DMS53 treated with DMSO at 0.1 percent for 48 hours (cell line): Measurements from ENCODE around the gene PCDHA1.
A peak's percentile ranks its signal among the peaks of the same experiment; 100 is the strongest.
"Not testable (repeated sequence)": the region's sequence is repeated elsewhere in the genome, so short reads cannot be mapped to it uniquely, and the experiment has no call there.

Experiments used
- DNase-seq: peaks from one replicate; lab custom pipeline; 2025; ENCODE audit not compliant: unreplicated experiment; lab: John Stamatoyannopoulos, UW

The PCDHA1 gene

GRCh38 chr5:140808241-140808888 is 22.4 kb downstream of the PCDHA1 start:
- DNase-seq, result not testable (repeated sequence)

- DNase-seq, result no peak
Measured at GRCh38 chr5:140808889-140809291, 22.9 kb downstream of the PCDHA1 start.

GRCh38 chr5:140821375-140822280 is 35.7 kb downstream of the PCDHA1 start, which contains the start of gene PCDHA5:
Gene PCDHA5 (plus strand): TSS chr5:140821613.
- peak; percentile 42 for DNase-seq

- DNase-seq, result no peak
Measured at GRCh38 chr5:140822281-140822629, 36.3 kb downstream of the PCDHA1 start.

GRCh38 chr5:140822969-140823368 is 37.0 kb downstream of the PCDHA1 start:
- not testable (repeated sequence) for DNase-seq

GRCh38 chr5:140823475-140823874 is 37.5 kb downstream of the PCDHA1 start:
- no peak for DNase-seq

- peak; percentile 38 for DNase-seq
Measured at GRCh38 chr5:140827704-140828361, 41.9 kb downstream of the PCDHA1 start, which contains the start of gene PCDHA6. Gene PCDHA6 (plus strand): TSS chr5:140827960. CDS start chr5:140828092, 132 bp downstream.

GRCh38 chr5:140828362-140828737 is 42.4 kb downstream of the PCDHA1 start:
- DNase-seq, result no peak

GRCh38 chr5:140829511-140830501 is 43.9 kb downstream of the PCDHA1 start:
- DNase-seq, result not testable (repeated sequence)

GRCh38 chr5:140833993-140834392 is 48.1 kb downstream of the PCDHA1 start, which contains the start of gene PCDHA7:
Gene PCDHA7 (plus strand): TSS chr5:140834269. CDS start chr5:140834384, 115 bp downstream.
- DNase-seq, result peak; percentile 39

GRCh38 chr5:140834439-140835008 is 48.6 kb downstream of the PCDHA1 start:
- DNase-seq, result peak; percentile 22

- DNase-seq, result no peak
Measured at GRCh38 chr5:140835622-140836510, 49.9 kb downstream of the PCDHA1 start.

- peak; percentile 70 for DNase-seq
Measured at GRCh38 chr5:140840978-140841962, 55.3 kb downstream of the PCDHA1 start, which contains the start of gene PCDHA8. Gene PCDHA8 (plus strand): TSS chr5:140841187. CDS start chr5:140841322, 135 bp downstream.

GRCh38 chr5:140842798-140843733 is 57.1 kb downstream of the PCDHA1 start:
- DNase-seq, result no peak

GRCh38 chr5:140848139-140849102 is 62.5 kb downstream of the PCDHA1 start, which contains the start of gene PCDHA9:
Gene PCDHA9 (plus strand): TSS chr5:140848382. CDS start chr5:140848496, 114 bp downstream.
- not testable (repeated sequence) for DNase-seq
